Esophagus muscularis mucosa (tissue), 4 donors: ENCODE results near the gene RNF7.

Source experiments
- EP300 ChIP-seq: sonication (generic); formaldehyde crosslinking; IDR thresholded peaks from one replicate; pipeline ENCODE4 v1.6.1; 2017; ENCODE audit warnings: antibody characterized with exemption
- POLR2A ChIP-seq: fragments of 450-650 bp; IDR thresholded peaks from one replicate; pipeline ENCODE4 v1.6.1; 2017; ENCODE audit warnings: antibody characterized with exemption, moderate library complexity, mild to moderate bottlenecking, low read depth
- TF ChIP-seq, protein P1 (sequence below), 3 experiments: fragments of 200-600 bp in 2 of 3; fragments of 450-650 bp in 1 of 3; sonication (generic) in 2 of 3; IDR thresholded peaks; one replicate each; pipeline ENCODE4 v1.5.1; 2017 to 2019; ENCODE audit warnings: antibody characterized with exemption in 3 of 3, mild to moderate bottlenecking in 2 of 3, moderate library complexity in 1 of 3

DNA sequence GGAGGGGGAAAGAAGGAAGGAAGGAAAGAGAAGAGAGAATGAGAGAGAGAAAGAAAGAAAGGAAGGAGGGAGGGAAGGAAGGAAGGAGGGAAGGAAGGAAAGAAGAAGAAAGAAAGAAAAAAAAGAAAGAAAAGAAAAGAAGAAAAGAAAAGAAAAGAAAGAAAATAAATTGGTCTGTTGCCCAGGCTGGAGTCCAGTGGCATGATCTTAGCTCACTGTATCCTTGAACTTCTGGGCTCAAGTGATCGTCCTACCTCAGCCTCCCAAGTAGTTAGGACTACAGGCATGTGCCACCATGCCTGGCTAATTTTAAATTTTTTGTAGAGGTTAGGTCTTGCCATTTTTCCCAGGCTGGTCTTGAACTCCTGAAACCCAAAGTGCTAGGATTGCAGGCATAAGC is 11.6 kb upstream of the RNF7 start:
- TF ChIP-seq, protein P1, sequence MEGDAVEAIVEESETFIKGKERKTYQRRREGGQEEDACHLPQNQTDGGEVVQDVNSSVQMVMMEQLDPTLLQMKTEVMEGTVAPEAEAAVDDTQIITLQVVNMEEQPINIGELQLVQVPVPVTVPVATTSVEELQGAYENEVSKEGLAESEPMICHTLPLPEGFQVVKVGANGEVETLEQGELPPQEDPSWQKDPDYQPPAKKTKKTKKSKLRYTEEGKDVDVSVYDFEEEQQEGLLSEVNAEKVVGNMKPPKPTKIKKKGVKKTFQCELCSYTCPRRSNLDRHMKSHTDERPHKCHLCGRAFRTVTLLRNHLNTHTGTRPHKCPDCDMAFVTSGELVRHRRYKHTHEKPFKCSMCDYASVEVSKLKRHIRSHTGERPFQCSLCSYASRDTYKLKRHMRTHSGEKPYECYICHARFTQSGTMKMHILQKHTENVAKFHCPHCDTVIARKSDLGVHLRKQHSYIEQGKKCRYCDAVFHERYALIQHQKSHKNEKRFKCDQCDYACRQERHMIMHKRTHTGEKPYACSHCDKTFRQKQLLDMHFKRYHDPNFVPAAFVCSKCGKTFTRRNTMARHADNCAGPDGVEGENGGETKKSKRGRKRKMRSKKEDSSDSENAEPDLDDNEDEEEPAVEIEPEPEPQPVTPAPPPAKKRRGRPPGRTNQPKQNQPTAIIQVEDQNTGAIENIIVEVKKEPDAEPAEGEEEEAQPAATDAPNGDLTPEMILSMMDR (IDR thresholded peaks at IDR 0.05): no peak
- TF ChIP-seq EP300 (no peak), POLR2A (no peak)
